ENCODE data around the gene EPB41L4A.

- no peak for TF ChIP-seq POLR2A (IDR thresholded peaks at IDR 0.05)
- no peak for TF ChIP-seq CTCF (IDR thresholded peaks at IDR 0.05)
- no peak for TF ChIP-seq EP300 (IDR thresholded peaks at IDR 0.05)
Measured at GRCh38 chr5:112349371-112349770, 69.7 kb downstream of the EPB41L4A start.

All from ovary (tissue), 3 donors.